GM13976 (cell line): ENCODE data around the gene MUC3A.

Experiments used
- DNase-seq: peaks from one replicate; pipeline ENCODE4 v3.0.0; 2012; ENCODE audit warnings: low spot score
- CTCF ChIP-seq: IDR thresholded peaks from 2 replicates; pipeline ENCODE4 v1.5.1; 2012; ENCODE audit warnings: borderline replicate concordance, mild to moderate bottlenecking; ENCODE audit not compliant: insufficient read depth; ENCODE audit errors: extremely low read depth, missing control alignments, control extremely low read depth
- in situ Hi-C: fragments of 300-500 bp; cut with MboI; formaldehyde crosslinking; loops from one replicate; pipeline ENCODE4 v1.12.0; 2022; ENCODE audit warnings: low sequenced_read_pairs, mixed read lengths, inconsistent platforms; ENCODE audit not compliant: unreplicated experiment

The MUC3A gene

DNA sequence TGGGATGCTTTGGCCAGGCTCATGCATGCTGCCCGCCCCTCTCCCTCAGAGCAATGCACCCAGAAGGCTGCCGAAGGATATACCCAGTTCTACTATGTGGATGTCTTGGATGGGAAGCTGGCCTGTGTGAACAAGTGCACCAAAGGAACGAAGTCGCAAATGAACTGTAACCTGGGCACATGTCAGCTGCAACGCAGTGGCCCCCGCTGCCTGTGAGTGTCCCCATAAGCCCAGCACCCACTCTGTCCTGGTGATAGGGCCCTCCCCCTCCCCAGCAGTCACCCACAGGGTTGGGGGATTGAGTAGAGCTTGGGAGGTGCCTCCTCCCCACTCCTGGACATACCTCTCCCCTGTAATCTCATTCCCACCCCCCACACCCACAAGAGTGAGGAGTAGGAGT is 63.6 kb downstream of the MUC3A start:
- in situ Hi-C loops, result no loop called here
- no peak for TF ChIP-seq CTCF
- no peak for DNase-seq

DNA sequence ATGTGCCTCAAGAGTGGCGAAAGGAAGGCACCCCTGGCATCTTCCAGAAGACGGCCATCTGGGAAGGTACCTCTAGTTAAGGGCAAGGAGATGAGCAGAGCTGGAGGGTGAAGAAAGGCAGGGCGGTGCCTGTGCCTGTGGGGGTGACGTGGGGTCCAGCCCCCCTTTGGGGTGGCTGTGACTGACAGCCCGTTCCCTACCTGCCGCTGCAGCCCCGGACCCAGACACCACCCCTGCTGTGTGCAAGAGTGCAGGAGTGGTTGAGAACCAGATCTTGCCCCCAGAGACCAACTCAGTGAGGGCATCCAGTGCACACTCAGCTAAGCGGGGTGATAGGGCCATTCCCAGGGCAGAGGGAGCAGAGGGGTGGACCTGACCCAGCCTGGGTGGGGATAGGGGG is 66.3 kb downstream of the MUC3A start:
- no peak for TF ChIP-seq CTCF
- in situ Hi-C loops, result no loop called here
- DNase-seq, result peak; percentile 25

DNA sequence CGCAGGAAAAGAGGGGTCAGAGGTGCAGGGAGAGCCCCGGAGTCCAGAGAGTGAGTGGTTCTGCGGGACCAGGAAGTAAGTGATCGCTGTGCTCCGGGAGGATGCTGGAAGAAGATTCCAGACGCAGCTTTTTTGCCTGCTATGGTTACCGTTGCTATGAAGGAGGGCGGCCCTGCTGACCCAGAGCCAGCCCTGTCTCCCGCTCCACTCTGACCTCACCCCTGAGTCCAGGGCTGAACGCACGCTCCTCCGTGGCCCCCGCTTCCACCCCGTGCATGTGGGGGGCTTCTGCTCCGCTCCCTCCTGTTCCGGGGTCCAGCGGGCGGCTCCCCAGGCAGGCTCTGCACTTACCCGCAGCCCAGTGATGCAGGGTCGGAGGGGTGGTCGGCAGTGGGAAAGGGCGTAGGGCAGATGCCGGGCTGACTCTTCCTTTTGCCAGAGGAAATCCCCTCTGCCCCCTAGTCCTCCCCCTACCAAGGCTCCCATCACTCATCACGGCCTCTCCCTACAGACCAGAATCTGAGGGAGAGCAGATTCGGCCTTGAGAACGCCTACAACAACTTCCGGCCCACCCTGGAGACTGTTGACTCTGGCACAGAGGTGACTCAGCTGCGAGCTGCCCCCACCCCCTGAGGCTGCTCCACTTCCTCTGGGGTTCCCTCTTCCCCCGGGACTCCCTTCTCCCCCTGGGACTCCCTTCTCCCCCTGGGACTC is 67.9 kb downstream of the MUC3A start:
- no peak for TF ChIP-seq CTCF
- in situ Hi-C loops, result no loop called here
- DNase-seq, result peak; percentile 92
